Smooth muscle cell (in vitro differentiated cells): ENCODE measurements around the gene AFAP1L2. TPM values are rescaled to one million over a fixed set of nuclear protein-coding genes. Genes with fewer than 3 reads are reported as not detected.

Experiments used
- DNase-seq: peaks from one replicate; lab custom pipeline; 2025; ENCODE audit not compliant: unreplicated experiment; lab: John Stamatoyannopoulos, UW
- H2AFZ ChIP-seq: fragments of 200-600 bp; sonication (generic); 2 replicates; pipeline ENCODE4 v1.6.0; 2016; ENCODE audit warnings: antibody characterized with exemption, low read depth, mild to moderate bottlenecking
- H3F3A ChIP-seq: fragments of 200-600 bp; sonication (generic); 2 replicates; pipeline ENCODE4 v1.6.0; 2017; ENCODE audit warnings: antibody characterized with exemption, low read depth
- H3K27ac ChIP-seq: fragments of 200-600 bp; sonication (generic); 2 replicates; pipeline ENCODE4 v1.5.1; 2016; ENCODE audit warnings: low read depth, mild to moderate bottlenecking
- H3K27me3 ChIP-seq: fragments of 200-600 bp; sonication (generic); 2 replicates; pipeline ENCODE4 v1.6.1; 2016; ENCODE audit warnings: low read depth, mild to moderate bottlenecking
- H3K36me3 ChIP-seq: fragments of 200-600 bp; sonication (generic); 2 replicates; pipeline ENCODE4 v1.5.1; 2016; ENCODE audit warnings: low read depth
- H3K4me1 ChIP-seq: fragments of 200-600 bp; sonication (generic); 2 replicates; pipeline ENCODE4 v1.5.1; 2016; ENCODE audit warnings: low read depth
- H3K4me2 ChIP-seq: fragments of 200-600 bp; sonication (generic); 2 replicates; pipeline ENCODE4 v1.6.0; 2016; ENCODE audit warnings: mild to moderate bottlenecking
- H3K4me3 ChIP-seq: fragments of 200-600 bp; sonication (generic); 2 replicates; pipeline ENCODE4 v1.5.1; 2016; ENCODE audit warnings: mild to moderate bottlenecking
- H3K79me2 ChIP-seq: fragments of 200-600 bp; sonication (generic); 2 replicates; pipeline ENCODE4 v1.6.0; 2016; ENCODE audit warnings: low read depth, mild to moderate bottlenecking
- H3K9ac ChIP-seq: fragments of 200-600 bp; sonication (generic); 2 replicates; pipeline ENCODE4 v1.6.0; 2016; ENCODE audit warnings: low read depth
- H3K9me3 ChIP-seq: fragments of 200-600 bp; sonication (generic); replicated peaks from 2 replicates; pipeline ENCODE4 v1.5.1; 2016; ENCODE audit warnings: low read depth
- H4K20me1 ChIP-seq: fragments of 200-600 bp; sonication (generic); 2 replicates; pipeline ENCODE4 v1.6.0; 2016; ENCODE audit warnings: low read depth
- CTCF ChIP-seq: fragments of 200-600 bp; sonication (generic); IDR thresholded peaks from 2 replicates; pipeline ENCODE4 v1.5.1; 2017; ENCODE audit warnings: borderline replicate concordance, mild to moderate bottlenecking, antibody characterized with exemption; ENCODE audit not compliant: insufficient read depth, poor library complexity, severe bottlenecking
- WGBS: methylation state at CpG from one replicate; pipeline ENCODE4 v1.1.7; 2016; ENCODE audit warnings: low lambda C conversion rate; 5-methylcytosine and 5-hydroxymethylcytosine counted together
- polyA plus RNA-seq: library from polyadenylated mRNA; unstranded; fragments of >200 nt; fragmentation: Nextera tagmentation; extraction: Ambion mirVana; gene quantifications from 2 replicates; pipeline ENCODE4 v1.2.1, GENCODE V29; 2016
- total RNA-seq: library from RNA; depleted of rRNA; stranded (reverse); fragments of >200 nt; gene quantifications from 2 replicates; pipeline ENCODE4 v1.2.3, GENCODE V29; 2014

AFAP1L2 gene
- total and polyA plus RNA-seq, 2 experiments from 2014 or later = 43.3 to 47.2 TPM

- Histone ChIP-seq H3K27me3 (no peaks in the 10 kb centered on the region), H3K27ac (peak overlapping the region; percentile 67), H3K36me3 (no peaks in the 10 kb centered on the region), H3K9me3 (no peaks in the 10 kb centered on the region), H3F3A (peaks cover 5% of the 10 kb centered on the region), H3K9ac (no peak overlapping the region), H3K79me2 (peaks cover 79% of the 10 kb centered on the region), H4K20me1 (peaks cover 75% of the 10 kb centered on the region), H3K4me2 (peak overlapping the region; percentile 69), H2AFZ (no peak overlapping the region), H3K4me1 (peaks cover 22% of the 10 kb centered on the region), H3K4me3 (no peak overlapping the region)
- WGBS = 80% methylated on average over 7 of the region's 7 CpGs
- no peak for TF ChIP-seq CTCF
- DNase-seq = no peak
These were observed 10.4 kb downstream of the AFAP1L2 start for GRCh38 chr10:114393886-114394285.

GRCh38 chr10:114393482-114393881, 10.8 kb downstream of the AFAP1L2 start:
- H3K79me2 ChIP-seq = peaks cover 78% of the 10 kb centered on the region

GRCh38 chr10:114392112-114392835, 12.0 kb downstream of the AFAP1L2 start:
- H3K4me3 ChIP-seq = no peak overlapping the region
- TF ChIP-seq CTCF = no peak
- DNase-seq = no peak
- peaks cover 14% of the 10 kb centered on the region for H3K4me1 ChIP-seq
- H3K4me2 ChIP-seq = no peak overlapping the region
- no peaks in the 10 kb centered on the region for H3K36me3 ChIP-seq
- no peak overlapping the region for H3K27ac ChIP-seq
- peaks cover 80% of the 10 kb centered on the region for H4K20me1 ChIP-seq
- H3K9ac ChIP-seq = no peak overlapping the region
- H3K27me3 ChIP-seq = no peaks in the 10 kb centered on the region
- H2AFZ ChIP-seq = no peak overlapping the region
- no peaks in the 10 kb centered on the region for H3F3A ChIP-seq
- H3K9me3 ChIP-seq = no peaks in the 10 kb centered on the region
- 92% methylated on average over 5 of the region's 5 CpGs for WGBS
- peaks cover 89% of the 10 kb centered on the region for H3K79me2 ChIP-seq

More at GRCh38 chr10:114393482-114393881, 10.8 kb downstream of the AFAP1L2 start:
- Histone ChIP-seq H3K4me2 (peak overlapping the region; percentile 69), H3K27ac (peak overlapping the region; percentile 67), H4K20me1 (peaks cover 76% of the 10 kb centered on the region), H3K4me3 (no peak overlapping the region), H3K36me3 (no peaks in the 10 kb centered on the region), H3K9me3 (no peaks in the 10 kb centered on the region), H3K4me1 (peaks cover 22% of the 10 kb centered on the region), H3K27me3 (no peaks in the 10 kb centered on the region), H3F3A (peaks cover 2% of the 10 kb centered on the region), H2AFZ (no peak overlapping the region), H3K9ac (no peak overlapping the region)
- DNase-seq = no peak
- no peak for TF ChIP-seq CTCF
- WGBS = 49% methylated on average over 11 of the region's 11 CpGs

- WGBS = 94% methylated on average over 5 of the region's 5 CpGs
- no peaks in the 10 kb centered on the region for H3K36me3 ChIP-seq
These were observed 12.7 kb downstream of the AFAP1L2 start for GRCh38 chr10:114391599-114391998.

More at GRCh38 chr10:114391599-114391998, 12.7 kb downstream of the AFAP1L2 start:
- H3K9ac ChIP-seq = no peak overlapping the region
- no peak overlapping the region for H3K27ac ChIP-seq
- no peaks in the 10 kb centered on the region for H3K27me3 ChIP-seq
- no peak for DNase-seq
- no peak overlapping the region for H2AFZ ChIP-seq
- H4K20me1 ChIP-seq = peaks cover 81% of the 10 kb centered on the region
- no peak overlapping the region for H3K4me2 ChIP-seq
- H3K9me3 ChIP-seq = no peaks in the 10 kb centered on the region
- no peak overlapping the region for H3K4me3 ChIP-seq
- H3F3A ChIP-seq = no peaks in the 10 kb centered on the region
- no peak for TF ChIP-seq CTCF
- H3K79me2 ChIP-seq = peaks cover 92% of the 10 kb centered on the region
- peaks cover 14% of the 10 kb centered on the region for H3K4me1 ChIP-seq
